Lung microvascular endothelial cell (primary cell): ENCODE results near the gene RIPOR3. TPM values are rescaled to one million over a fixed set of nuclear protein-coding genes. Genes with fewer than 3 reads are reported as not detected.
"Not testable (repeated sequence)": the region's sequence is repeated elsewhere in the genome, so short reads cannot be mapped to it uniquely, and the experiment has no call there.

Experiments
- DNase-seq, 2 donors: peaks; one replicate each; pipeline versions ENCODE4 v3.0.0 to v3.0.0-alpha.2; 2010; ENCODE audit warnings: low read depth in 2 of 2
- total RNA-seq: library from RNA; depleted of rRNA; stranded (reverse); fragments of >200 nt; gene quantifications from 2 replicates; pipeline ENCODE4 v1.2.1, GENCODE V29; 2014

Gene RIPOR3
- total RNA-seq, 1 donor from 2014 or later: 0.20 TPM

GRCh38 chr20:50680105-50680960, 11.0 kb downstream of the RIPOR3 start:
- no peak for DNase-seq

GRCh38 chr20:50679753-50680104, 11.6 kb downstream of the RIPOR3 start:
- DNase-seq: no peak

GRCh38 chr20:50678169-50678898, 13.0 kb downstream of the RIPOR3 start:
- DNase-seq: no peak

- DNase-seq: no peak
These were observed 14.5 kb downstream of the RIPOR3 start for GRCh38 chr20:50676858-50677257.

GRCh38 chr20:50676377-50676731, 15.0 kb downstream of the RIPOR3 start:
- not testable (repeated sequence) for DNase-seq

- DNase-seq: no peak
These were observed 15.5 kb downstream of the RIPOR3 start for GRCh38 chr20:50675671-50676376.

GRCh38 chr20:50674138-50674825, 17.1 kb downstream of the RIPOR3 start:
- DNase-seq: no peak

GRCh38 chr20:50673466-50674137, 17.7 kb downstream of the RIPOR3 start:
- DNase-seq: no peak

- DNase-seq: no peak
These were observed 18.2 kb downstream of the RIPOR3 start for GRCh38 chr20:50673146-50673465.

- no peak for DNase-seq
These were observed 18.8 kb downstream of the RIPOR3 start for GRCh38 chr20:50672400-50673145.

- DNase-seq: no peak
These were observed 19.7 kb downstream of the RIPOR3 start for GRCh38 chr20:50671626-50672025.

GRCh38 chr20:50671010-50671409, 20.3 kb downstream of the RIPOR3 start:
- DNase-seq: not testable (repeated sequence)

GRCh38 chr20:50670126-50670862, 21.0 kb downstream of the RIPOR3 start:
- DNase-seq: no peak

GRCh38 chr20:50668798-50669197, 22.5 kb downstream of the RIPOR3 start:
- DNase-seq: no peak

- DNase-seq: no peak
These were observed 23.0 kb downstream of the RIPOR3 start for GRCh38 chr20:50668326-50668725.

GRCh38 chr20:50666709-50667298, 24.5 kb downstream of the RIPOR3 start:
- DNase-seq: no peak

- DNase-seq: no peak
These were observed 27.1 kb downstream of the RIPOR3 start for GRCh38 chr20:50664254-50664653.

- DNase-seq: no peak
These were observed 28.1 kb downstream of the RIPOR3 start for GRCh38 chr20:50663095-50663821.
